Measurements from ENCODE around the gene PANX1. TPM values are rescaled to one million over a fixed set of nuclear protein-coding genes. Genes with fewer than 3 reads are reported as not detected.

PANX1 gene
- total and polyA plus RNA-seq, 2 experiments from 2014 or later = 9.5 to 40.8 TPM

DNA sequence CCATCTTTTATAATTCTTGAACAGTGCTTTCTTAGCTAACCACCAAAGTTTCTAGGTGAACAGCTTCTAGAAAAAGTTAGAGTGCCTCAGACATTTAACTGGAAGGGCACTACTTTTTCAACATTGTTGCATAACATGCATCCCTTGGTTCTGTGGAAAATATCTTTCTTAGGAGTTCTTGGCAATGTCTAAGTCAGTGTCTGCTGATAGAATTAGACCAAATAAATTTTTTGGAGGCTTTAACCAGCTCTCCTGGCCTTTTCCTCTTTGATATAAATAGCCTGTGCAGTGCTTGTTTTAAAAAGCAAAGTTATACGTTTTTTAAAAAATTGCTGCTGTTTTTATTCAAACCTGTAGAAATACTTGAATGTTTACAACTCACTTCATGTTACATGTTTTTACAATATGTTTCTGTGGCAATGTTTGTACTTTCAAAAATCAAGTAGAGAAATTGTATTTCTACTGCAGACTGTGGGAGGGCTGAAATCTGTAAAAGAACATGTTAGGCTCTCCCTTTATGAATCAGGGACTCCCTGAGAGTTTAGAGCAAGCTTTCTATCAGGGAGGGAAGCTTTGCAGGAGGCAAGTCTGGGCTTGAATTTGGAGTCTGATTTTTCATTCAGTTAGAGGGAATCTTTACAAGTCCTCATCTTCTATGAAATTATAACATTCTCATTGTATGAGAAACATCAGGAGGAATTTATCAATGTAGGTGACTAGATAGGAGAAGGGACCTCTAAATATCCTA lies 16.3 kb upstream of the PANX1 start:
- H3F3A ChIP-seq (replicated peaks; ENCODE audit: low read depth) = no peaks in the 10 kb centered on the region
- Mint-ChIP-seq H3K4me1 (peaks cover 21% of the 10 kb centered on the region), H3K4me3 (no peak overlapping the region), H3K9me3 (peaks cover 6% of the 10 kb centered on the region), H3K36me3 (ENCODE audit: low read depth) (peaks cover 11% of the 10 kb centered on the region), H3K27ac (peak overlapping the region; percentile 87), H3K27me3 (ENCODE audit: insufficient read depth, low read depth, poor library complexity) (peaks cover 4% of the 10 kb centered on the region)
- TF ChIP-seq POLR2AphosphoS5 (IDR thresholded peaks at IDR 0.05; ENCODE audit: low read depth) = no peak
- TF ChIP-seq ZNF331 (CRISPR knock-in tag; IDR thresholded peaks at IDR 0.05; ENCODE audit: low read depth) = no peak
- no peak for TF ChIP-seq CREB1 (CRISPR knock-in tag; IDR thresholded peaks at IDR 0.05; ENCODE audit: low read depth)
- TF ChIP-seq EZH2 (IDR thresholded peaks at IDR 0.05; ENCODE audit: low read depth, unreplicated experiment) = no peak
- TF ChIP-seq, protein P1, sequence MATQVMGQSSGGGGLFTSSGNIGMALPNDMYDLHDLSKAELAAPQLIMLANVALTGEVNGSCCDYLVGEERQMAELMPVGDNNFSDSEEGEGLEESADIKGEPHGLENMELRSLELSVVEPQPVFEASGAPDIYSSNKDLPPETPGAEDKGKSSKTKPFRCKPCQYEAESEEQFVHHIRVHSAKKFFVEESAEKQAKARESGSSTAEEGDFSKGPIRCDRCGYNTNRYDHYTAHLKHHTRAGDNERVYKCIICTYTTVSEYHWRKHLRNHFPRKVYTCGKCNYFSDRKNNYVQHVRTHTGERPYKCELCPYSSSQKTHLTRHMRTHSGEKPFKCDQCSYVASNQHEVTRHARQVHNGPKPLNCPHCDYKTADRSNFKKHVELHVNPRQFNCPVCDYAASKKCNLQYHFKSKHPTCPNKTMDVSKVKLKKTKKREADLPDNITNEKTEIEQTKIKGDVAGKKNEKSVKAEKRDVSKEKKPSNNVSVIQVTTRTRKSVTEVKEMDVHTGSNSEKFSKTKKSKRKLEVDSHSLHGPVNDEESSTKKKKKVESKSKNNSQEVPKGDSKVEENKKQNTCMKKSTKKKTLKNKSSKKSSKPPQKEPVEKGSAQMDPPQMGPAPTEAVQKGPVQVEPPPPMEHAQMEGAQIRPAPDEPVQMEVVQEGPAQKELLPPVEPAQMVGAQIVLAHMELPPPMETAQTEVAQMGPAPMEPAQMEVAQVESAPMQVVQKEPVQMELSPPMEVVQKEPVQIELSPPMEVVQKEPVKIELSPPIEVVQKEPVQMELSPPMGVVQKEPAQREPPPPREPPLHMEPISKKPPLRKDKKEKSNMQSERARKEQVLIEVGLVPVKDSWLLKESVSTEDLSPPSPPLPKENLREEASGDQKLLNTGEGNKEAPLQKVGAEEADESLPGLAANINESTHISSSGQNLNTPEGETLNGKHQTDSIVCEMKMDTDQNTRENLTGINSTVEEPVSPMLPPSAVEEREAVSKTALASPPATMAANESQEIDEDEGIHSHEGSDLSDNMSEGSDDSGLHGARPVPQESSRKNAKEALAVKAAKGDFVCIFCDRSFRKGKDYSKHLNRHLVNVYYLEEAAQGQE (IDR thresholded peaks at IDR 0.05; ENCODE audit: unreplicated experiment) = no peak
- TF ChIP-seq STAT1 (IDR thresholded peaks at IDR 0.05; ENCODE audit: unreplicated experiment) = no peak
- no peak for TF ChIP-seq EZH2phosphoT487 (IDR thresholded peaks at IDR 0.05; ENCODE audit: unreplicated experiment)
- TF ChIP-seq, protein P2, sequence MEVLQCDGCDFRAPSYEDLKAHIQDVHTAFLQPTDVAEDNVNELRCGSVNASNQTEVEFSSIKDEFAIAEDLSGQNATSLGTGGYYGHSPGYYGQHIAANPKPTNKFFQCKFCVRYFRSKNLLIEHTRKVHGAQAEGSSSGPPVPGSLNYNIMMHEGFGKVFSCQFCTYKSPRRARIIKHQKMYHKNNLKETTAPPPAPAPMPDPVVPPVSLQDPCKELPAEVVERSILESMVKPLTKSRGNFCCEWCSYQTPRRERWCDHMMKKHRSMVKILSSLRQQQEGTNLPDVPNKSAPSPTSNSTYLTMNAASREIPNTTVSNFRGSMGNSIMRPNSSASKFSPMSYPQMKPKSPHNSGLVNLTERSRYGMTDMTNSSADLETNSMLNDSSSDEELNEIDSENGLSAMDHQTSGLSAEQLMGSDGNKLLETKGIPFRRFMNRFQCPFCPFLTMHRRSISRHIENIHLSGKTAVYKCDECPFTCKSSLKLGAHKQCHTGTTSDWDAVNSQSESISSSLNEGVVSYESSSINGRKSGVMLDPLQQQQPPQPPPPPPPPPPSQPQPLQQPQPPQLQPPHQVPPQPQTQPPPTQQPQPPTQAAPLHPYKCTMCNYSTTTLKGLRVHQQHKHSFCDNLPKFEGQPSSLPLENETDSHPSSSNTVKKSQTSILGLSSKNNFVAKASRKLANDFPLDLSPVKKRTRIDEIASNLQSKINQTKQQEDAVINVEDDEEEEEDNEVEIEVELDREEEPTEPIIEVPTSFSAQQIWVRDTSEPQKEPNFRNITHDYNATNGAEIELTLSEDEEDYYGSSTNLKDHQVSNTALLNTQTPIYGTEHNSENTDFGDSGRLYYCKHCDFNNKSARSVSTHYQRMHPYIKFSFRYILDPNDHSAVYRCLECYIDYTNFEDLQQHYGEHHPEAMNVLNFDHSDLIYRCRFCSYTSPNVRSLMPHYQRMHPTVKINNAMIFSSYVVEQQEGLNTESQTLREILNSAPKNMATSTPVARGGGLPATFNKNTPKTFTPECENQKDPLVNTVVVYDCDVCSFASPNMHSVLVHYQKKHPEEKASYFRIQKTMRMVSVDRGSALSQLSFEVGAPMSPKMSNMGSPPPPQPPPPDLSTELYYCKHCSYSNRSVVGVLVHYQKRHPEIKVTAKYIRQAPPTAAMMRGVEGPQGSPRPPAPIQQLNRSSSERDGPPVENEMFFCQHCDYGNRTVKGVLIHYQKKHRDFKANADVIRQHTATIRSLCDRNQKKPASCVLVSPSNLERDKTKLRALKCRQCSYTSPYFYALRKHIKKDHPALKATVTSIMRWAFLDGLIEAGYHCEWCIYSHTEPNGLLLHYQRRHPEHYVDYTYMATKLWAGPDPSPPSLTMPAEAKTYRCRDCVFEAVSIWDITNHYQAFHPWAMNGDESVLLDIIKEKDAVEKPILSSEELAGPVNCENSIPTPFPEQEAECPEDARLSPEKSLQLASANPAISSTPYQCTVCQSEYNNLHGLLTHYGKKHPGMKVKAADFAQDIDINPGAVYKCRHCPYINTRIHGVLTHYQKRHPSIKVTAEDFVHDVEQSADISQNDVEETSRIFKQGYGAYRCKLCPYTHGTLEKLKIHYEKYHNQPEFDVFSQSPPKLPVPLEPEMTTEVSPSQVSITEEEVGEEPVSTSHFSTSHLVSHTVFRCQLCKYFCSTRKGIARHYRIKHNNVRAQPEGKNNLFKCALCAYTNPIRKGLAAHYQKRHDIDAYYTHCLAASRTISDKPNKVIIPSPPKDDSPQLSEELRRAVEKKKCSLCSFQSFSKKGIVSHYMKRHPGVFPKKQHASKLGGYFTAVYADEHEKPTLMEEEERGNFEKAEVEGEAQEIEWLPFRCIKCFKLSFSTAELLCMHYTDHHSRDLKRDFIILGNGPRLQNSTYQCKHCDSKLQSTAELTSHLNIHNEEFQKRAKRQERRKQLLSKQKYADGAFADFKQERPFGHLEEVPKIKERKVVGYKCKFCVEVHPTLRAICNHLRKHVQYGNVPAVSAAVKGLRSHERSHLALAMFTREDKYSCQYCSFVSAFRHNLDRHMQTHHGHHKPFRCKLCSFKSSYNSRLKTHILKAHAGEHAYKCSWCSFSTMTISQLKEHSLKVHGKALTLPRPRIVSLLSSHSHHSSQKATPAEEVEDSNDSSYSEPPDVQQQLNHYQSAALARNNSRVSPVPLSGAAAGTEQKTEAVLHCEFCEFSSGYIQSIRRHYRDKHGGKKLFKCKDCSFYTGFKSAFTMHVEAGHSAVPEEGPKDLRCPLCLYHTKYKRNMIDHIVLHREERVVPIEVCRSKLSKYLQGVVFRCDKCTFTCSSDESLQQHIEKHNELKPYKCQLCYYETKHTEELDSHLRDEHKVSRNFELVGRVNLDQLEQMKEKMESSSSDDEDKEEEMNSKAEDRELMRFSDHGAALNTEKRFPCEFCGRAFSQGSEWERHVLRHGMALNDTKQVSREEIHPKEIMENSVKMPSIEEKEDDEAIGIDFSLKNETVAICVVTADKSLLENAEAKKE (CRISPR knock-in tag; IDR thresholded peaks at IDR 0.05) = no peak
- TF ChIP-seq, protein P3, sequence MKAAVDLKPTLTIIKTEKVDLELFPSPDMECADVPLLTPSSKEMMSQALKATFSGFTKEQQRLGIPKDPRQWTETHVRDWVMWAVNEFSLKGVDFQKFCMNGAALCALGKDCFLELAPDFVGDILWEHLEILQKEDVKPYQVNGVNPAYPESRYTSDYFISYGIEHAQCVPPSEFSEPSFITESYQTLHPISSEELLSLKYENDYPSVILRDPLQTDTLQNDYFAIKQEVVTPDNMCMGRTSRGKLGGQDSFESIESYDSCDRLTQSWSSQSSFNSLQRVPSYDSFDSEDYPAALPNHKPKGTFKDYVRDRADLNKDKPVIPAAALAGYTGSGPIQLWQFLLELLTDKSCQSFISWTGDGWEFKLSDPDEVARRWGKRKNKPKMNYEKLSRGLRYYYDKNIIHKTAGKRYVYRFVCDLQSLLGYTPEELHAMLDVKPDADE (IDR thresholded peaks at IDR 0.05) = no peak
- no peak for TF ChIP-seq NANOG (IDR thresholded peaks at IDR 0.05; ENCODE audit: borderline replicate concordance)
- H3K4me3 ChIP-seq = no peak overlapping the region
- H3K79me2 ChIP-seq (replicated peaks; ENCODE audit: insufficient read depth) = 0 out of 2 replicates have a peak, but pooled peaks cover 2% of the 10 kb centered on the region
- ATAC-seq (no peak), DNase-seq (ENCODE audit: low spot score) (no peak)
- H4K20me1 ChIP-seq (replicated peaks; ENCODE audit: insufficient read depth) = no peaks in the 10 kb centered on the region
- H3K27ac ChIP-seq (ENCODE audit: low read depth) = peak overlapping the region; percentile 28; the same call in 1 of the 2 replicates
- no peaks in the 10 kb centered on the region for H3K27me3 ChIP-seq (ENCODE audit: insufficient read depth)
- H3K4me2 ChIP-seq = no peak overlapping the region
- peaks cover 14% of the 10 kb centered on the region for H3K9me2 ChIP-seq (ENCODE audit: insufficient read depth)
- H2AFZ ChIP-seq = peak overlapping the region; percentile 33; the same call in 1 of the 2 replicates
- H3K4me1 ChIP-seq (ENCODE audit: insufficient read depth) = peaks cover 21% of the 10 kb centered on the region
- H3K36me3 ChIP-seq (ENCODE audit: insufficient read depth) = no peaks in the 10 kb centered on the region

Measured in GM23338 (cell line).